GM21423 (cell line): ENCODE results near the gene NBEAL2.
A peak's percentile ranks its signal among the peaks of the same experiment; 100 is the strongest.
"Not testable (repeated sequence)": the region's sequence is repeated elsewhere in the genome, so short reads cannot be mapped to it uniquely, and the experiment has no call there.

Experiments used
- ATAC-seq: cut with Tn5 transposase; IDR thresholded peaks from one replicate; pipeline ENCODE4 v1.9.1; 2021; ENCODE audit warnings: mild to moderate bottlenecking, moderate library complexity; ENCODE audit not compliant: unreplicated experiment

Gene NBEAL2

GRCh38 chr3:46959161-46959511 lies 20.3 kb upstream of the NBEAL2 start:
- ATAC-seq = no peak

- no peak for ATAC-seq
Measured at GRCh38 chr3:46960081-46960701, 19.3 kb upstream of the NBEAL2 start.

- ATAC-seq = no peak
Measured at GRCh38 chr3:46960835-46961234, 18.6 kb upstream of the NBEAL2 start.

- ATAC-seq = no peak
Measured at GRCh38 chr3:46962427-46962826, 17.0 kb upstream of the NBEAL2 start.

GRCh38 chr3:46962990-46963389 lies 16.5 kb upstream of the NBEAL2 start:
- no peak for ATAC-seq

GRCh38 chr3:46964038-46964590 lies 15.4 kb upstream of the NBEAL2 start:
- ATAC-seq = not testable (repeated sequence)

- ATAC-seq = no peak
Measured at GRCh38 chr3:46965151-46965550, 14.3 kb upstream of the NBEAL2 start.

- ATAC-seq = no peak
Measured at GRCh38 chr3:46966811-46967210, 12.7 kb upstream of the NBEAL2 start.

- no peak for ATAC-seq
Measured at GRCh38 chr3:46968783-46969428, 10.6 kb upstream of the NBEAL2 start.

- no peak for ATAC-seq
Measured at GRCh38 chr3:46970391-46971091, 8.9 kb upstream of the NBEAL2 start.

GRCh38 chr3:46971151-46971550 lies 8.3 kb upstream of the NBEAL2 start:
- no peak for ATAC-seq

- no peak for ATAC-seq
Measured at GRCh38 chr3:46971742-46972141, 7.7 kb upstream of the NBEAL2 start.

GRCh38 chr3:46972396-46972795 lies 7.1 kb upstream of the NBEAL2 start:
- ATAC-seq = no peak

GRCh38 chr3:46974421-46975171 lies 4.9 kb upstream of the NBEAL2 start:
- ATAC-seq = no peak

GRCh38 chr3:46976326-46977190 lies 2.9 kb upstream of the NBEAL2 start, which contains the start of gene CCDC12:
CCDC12 (minus strand) TSS chr3:46976745; CDS start chr3:46976732, 13 bp downstream.
- peak; percentile 60 for ATAC-seq

GRCh38 chr3:46977811-46978195 lies 1.7 kb upstream of the NBEAL2 start:
- ATAC-seq = no peak

GRCh38 chr3:46978381-46978780 lies 1.1 kb upstream of the NBEAL2 start:
- ATAC-seq = no peak

GRCh38 chr3:46979958-46980497 lies 562 bp downstream of the NBEAL2 start:
- peak; percentile 1 for ATAC-seq

- no peak for ATAC-seq
Measured at GRCh38 chr3:46981932-46982471, 2.5 kb downstream of the NBEAL2 start.

- no peak for ATAC-seq
Measured at GRCh38 chr3:46982546-46982945, 3.1 kb downstream of the NBEAL2 start.
